NT2/D1 (cell line): ENCODE data around the gene PAPPA2.

Experiments
- YY1 ChIP-seq: IDR thresholded peaks from 2 replicates; pipeline ENCODE4 v1.6.1; 2011; ENCODE audit not compliant: insufficient read length, insufficient read depth
- ZNF274 ChIP-seq: IDR thresholded peaks from 2 replicates; pipeline ENCODE4 v1.6.1; 2011; ENCODE audit warnings: mild to moderate bottlenecking, low read depth, low read length

DNA sequence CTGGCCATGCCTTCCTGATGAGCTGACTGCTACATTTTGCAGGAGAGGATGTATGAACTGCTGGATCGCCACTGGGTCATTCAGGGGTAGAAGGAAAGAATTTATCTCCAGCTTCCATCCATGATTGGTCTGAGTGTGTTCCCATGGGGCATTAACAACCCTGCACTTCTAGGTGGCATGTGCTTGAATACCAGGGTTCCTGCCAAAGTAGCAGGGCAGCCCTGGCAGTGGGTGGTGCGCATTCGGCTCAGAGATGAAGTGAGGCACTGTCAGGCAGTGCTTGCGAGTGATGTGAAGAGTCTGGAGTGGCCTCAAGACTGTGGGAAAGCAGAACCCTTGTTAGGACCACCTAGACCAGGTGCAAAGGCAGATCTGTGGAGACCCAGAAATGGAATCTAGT is 406.6 kb downstream of the PAPPA2 start:
- TF ChIP-seq ZNF274 (no peak), YY1 (no peak)
